GM19455 (cell line): ENCODE results near the gene HOMER1.

ENCODE experiments used
- ATAC-seq: cut with Tn5 transposase; IDR thresholded peaks from one replicate; pipeline ENCODE4 v1.9.1; 2021; ENCODE audit not compliant: unreplicated experiment

HOMER1 gene

GRCh38 chr5:79513704-79514390 is at the start of gene HOMER1:
TSS of gene HOMER1 (minus strand) at chr5:79514134. CDS start at chr5:79512774, 1,360 bp downstream.
- ATAC-seq, result peak; percentile 77

GRCh38 chr5:79563247-79563590 is 49.3 kb upstream of the HOMER1 start:
- ATAC-seq, result no peak

DNA sequence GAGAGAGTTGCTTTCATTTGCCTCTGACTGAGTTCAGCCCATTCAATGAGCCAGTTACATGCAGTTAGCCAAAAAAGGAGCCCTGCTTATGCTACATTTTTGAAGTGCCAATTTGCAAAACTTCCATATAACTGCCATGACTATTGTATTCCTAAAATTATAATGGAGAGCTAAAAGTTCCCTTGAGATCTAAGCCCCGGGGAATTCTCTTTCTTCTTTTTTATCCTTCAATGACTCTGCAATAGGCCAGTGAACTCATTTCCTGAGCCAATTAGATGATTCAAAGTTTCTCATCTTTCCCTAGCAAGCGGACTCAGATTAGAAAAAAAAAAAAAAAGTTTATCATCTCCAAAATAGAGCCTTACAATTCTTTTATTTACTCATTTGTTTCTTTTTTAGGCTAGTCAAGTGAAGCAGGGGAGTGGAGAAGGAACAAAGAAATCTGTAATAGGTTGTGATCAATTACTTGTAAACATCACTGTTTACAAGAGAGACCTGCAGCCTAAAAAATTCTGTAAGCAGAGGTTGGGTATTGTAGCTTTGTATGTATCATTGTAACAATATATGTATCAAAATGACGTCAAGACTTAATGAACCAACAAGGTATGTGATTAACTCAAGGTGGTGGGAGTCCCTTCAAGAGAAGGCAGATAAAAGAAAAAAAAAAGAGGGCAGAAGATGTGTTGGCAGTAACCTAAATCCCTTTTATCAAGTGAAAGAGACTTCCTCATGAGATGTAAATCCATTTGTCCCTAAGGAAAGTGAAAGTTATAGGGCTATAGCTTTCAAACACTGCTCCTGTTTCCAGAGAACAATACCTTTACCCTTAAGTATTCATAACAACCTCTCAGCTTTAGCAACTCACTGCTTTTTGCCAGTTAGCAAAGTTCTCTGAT is 48.7 kb upstream of the HOMER1 start:
- no peak for ATAC-seq

DNA sequence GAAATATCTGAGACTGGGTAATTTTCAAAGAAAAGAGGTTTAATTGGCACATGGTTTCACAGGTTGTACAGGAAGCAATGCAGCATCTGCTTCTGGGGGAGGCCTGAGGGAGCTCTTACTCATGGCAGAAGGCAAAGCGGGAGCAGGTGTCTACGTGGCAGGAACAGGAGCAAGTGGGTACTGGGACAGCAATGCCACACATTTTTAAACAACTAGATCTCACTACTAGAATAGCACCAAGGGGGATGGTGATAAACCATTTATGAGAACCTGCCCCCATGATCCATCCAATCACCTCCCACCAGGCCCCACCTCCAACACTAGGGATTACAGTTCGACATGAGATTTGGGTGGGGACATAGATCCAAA is 47.6 kb upstream of the HOMER1 start:
- peak; percentile 42 for ATAC-seq

DNA sequence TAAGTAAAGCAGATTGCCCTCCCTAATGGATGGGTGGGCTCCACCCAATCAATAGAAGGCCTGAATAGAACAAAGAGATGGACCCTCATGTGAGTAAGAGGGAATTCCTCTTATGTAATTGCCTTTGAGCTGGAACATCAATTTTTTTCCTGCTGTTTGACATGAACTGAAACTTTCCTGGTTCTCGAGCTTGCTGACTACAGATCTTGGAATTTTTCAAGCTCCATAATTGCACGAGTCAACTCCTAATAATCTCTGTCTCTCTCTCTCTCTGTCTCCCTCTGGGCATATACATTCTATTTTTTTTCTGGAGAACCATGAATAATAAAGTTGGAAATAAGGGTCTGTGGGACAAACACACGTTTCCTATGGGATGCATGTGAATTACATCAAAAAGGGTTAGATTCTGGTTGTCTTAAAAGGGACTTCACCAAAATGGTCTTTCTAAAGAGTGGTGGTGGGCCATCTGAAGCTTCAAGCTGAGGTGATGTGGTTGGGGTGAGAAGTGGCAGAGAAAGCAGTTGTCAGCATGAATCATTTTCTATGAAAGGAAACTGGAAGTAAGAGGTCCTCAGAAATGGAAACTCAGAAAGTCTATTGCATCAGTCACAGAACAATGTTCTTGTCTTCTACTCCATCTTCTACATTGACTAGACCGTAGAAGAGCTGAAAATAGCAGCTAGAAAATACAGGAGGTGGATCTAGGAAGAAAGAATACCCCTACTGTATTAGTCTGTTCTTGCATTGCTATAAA is 47.0 kb upstream of the HOMER1 start:
- peak; percentile 69 for ATAC-seq

- no peak for ATAC-seq
These were observed 41.5 kb upstream of the HOMER1 start for GRCh38 chr5:79555418-79555817.

GRCh38 chr5:79552984-79553383 is 39.0 kb upstream of the HOMER1 start:
- ATAC-seq, result no peak

- no peak for ATAC-seq
These were observed 34.0 kb upstream of the HOMER1 start for GRCh38 chr5:79547982-79548381.

DNA sequence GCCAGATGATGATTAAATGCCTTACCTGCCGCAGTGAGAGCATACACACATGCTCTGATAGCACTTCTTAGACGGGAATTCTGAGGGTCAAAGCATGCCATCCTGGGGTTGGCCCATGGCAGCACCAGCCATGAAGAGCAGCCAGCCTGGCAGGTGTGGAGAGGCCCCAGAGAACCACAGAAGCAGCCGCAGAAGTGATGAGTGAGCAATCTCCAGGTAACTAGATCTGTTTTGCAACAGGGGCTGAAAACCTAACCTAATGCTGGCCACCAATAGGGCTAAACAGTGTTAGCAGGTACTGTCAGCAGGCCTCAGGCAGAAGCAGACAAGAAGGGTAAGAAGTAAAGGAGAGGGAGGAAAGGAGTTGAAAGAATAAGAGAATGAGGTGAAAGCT is 33.5 kb upstream of the HOMER1 start:
- ATAC-seq, result no peak

DNA sequence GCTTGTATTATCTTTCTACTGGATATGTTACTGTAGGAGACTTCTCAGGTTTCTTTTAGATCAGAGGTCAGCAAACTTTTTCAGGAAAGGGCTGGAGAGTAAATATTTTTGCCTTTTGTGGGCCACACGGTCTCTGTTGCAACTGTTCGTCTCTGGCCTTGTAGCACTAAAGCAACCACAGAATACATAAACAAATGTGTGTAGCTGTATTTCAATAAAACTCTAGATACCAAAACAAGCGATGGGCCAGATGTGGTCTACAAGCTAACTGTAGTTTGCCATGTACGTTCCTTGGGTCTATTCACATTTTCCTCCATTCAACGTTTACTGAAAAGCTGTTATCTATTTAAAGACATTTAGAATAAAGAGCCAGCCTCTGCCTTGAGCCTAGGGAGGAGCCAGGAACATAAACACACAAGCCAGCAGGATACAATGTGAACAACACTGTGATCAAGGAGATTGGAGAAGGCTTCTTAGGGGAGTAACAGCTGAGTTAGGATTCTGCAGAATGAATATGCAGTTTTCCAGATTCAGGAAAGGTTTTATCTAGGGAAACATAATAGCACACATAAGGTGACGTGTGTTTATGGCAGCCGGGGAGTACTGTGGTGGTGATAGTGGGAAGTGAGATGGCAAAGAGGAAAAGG is 33.0 kb upstream of the HOMER1 start:
- no peak for ATAC-seq

GRCh38 chr5:79544131-79544530 is 30.2 kb upstream of the HOMER1 start:
- ATAC-seq, result no peak

- ATAC-seq, result no peak
These were observed 27.0 kb upstream of the HOMER1 start for GRCh38 chr5:79540939-79541338.

DNA sequence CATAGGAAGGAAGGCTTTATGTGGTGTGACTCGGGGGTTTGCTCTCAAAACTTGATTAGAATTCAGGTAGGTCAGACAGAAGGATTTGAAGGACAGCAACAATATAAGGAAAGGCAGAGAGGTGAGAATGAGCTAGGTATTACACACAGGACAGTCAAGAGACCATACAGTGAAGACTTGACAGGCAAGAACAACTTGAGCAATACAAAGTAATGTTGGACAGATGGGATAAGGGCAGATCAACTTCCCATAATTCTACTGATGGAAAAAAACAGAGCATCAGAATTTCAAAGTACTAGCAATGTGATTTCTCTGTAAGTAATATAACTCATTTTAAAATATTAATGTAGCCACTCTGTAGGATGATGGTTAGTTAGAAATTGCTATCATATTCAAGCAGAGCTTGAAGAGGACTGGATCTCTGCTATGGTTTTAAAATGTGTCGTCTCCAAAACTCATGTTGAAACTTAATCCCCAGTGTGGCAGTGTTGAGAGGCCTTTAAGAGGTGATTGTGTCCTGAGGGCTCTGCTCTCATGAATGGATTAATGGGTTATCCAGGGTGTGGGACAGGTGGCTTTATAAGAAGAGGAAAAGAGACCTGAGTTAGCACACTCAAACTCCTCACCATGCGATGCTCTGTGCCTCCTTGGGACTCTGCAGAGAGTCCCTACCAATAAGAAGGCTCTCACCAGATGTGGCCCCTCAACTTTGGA is 22.4 kb upstream of the HOMER1 start:
- ATAC-seq, result no peak

DNA sequence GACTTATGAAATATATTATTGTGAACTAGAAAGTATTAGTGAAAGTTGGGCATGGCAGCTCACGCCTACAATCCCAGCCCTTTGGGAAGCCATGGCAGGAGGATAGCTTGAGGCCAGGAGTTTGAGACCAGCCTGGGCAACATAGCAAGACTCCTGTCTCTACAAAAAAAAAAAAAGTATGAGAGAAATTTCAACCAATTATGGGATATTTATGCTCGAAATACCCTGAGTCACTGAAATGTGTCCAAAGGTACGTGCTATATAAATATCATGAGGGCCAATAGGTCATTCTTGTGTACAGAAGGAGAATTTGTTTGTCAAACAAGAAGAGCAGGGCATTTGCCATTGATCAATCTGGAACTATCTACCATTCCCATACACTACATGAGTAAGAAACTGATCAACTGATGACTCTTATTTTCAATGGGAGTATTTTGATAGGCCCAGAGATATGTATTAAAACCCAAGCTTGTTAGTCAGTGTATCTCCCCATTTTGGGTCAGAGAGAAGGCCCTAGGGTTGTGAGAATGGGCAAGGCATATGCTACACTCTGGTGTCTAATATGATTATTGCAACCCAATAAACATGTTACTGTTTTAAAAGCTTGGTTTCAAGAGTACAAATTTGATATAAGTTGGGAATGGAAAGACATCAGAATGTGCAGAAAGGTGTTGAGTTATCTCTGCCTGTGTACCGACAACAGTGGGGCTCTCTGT is 21.7 kb upstream of the HOMER1 start:
- ATAC-seq, result no peak

- ATAC-seq, result no peak
These were observed 15.2 kb upstream of the HOMER1 start for GRCh38 chr5:79529110-79529509.

DNA sequence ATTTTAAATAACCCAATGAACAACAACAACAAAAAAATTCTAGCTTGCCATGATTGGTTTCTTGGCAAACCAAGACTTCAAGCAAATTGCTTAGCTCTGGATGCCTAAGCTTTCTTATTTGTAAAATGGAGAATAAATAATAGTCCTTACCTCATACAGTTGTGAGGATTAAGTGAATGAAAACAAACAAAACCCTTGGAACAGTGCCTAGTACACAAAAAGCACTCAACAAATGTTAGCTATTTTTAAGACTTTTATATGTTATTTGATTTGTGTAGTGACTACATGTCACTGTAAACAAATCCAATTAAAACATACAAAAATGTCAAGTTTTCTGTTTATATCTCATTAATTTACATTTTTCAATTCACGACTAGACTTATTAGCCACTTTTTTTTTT is 13.5 kb upstream of the HOMER1 start:
- ATAC-seq, result no peak

DNA sequence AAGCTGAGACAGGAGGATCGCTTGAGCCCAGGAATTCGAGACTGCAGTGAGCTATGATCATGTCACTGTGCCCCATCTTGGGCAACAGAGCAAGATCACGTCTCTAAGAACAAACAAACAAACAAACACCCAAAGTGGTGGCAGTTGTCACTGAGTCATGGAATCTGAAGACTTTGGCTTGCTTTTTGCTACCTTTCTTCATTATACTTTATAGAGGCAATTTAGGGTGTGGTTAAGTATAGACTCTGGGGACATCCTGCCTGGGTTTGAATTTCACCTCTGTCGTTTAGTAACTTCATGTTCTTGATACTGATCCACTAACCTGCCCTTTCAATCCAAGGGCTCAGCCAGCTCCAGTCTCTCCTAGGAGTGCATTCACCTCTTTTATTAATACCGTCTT is 13.0 kb upstream of the HOMER1 start:
- no peak for ATAC-seq

GRCh38 chr5:79526493-79526892 is 12.6 kb upstream of the HOMER1 start:
- no peak for ATAC-seq

GRCh38 chr5:79521156-79521555 is 7.2 kb upstream of the HOMER1 start:
- no peak for ATAC-seq

GRCh38 chr5:79518718-79519117 is 4.8 kb upstream of the HOMER1 start:
- no peak for ATAC-seq
